Lower lobe of right lung (tissue), 2 donors: ENCODE results near the gene HECTD4. TPM values are rescaled to one million over a fixed set of nuclear protein-coding genes. Genes with fewer than 3 reads are reported as not detected.

Experiments used
- ATAC-seq, 2 donors: fragments of 200-7000 bp; cut with Tn5 transposase; one replicate each; pipeline ENCODE4 v1.9.1; 2020 to 2022; ENCODE audit warnings: mild to moderate bottlenecking in 2 of 2, moderate library complexity in 2 of 2
- DNase-seq: peaks from one replicate; pipeline ENCODE4 v3.0.0-alpha.2; 2020
- H3K27ac ChIP-seq: fragments of 200-600 bp; one replicate; pipeline ENCODE4 v1.8.0; 2022
- H3K27me3 ChIP-seq: fragments of 200-600 bp; one replicate; pipeline ENCODE4 v1.8.0; 2022; ENCODE audit warnings: low read depth
- H3K36me3 ChIP-seq: fragments of 200-600 bp; one replicate; pipeline ENCODE4 v1.8.0; 2022; ENCODE audit warnings: mild to moderate bottlenecking
- H3K4me1 ChIP-seq: fragments of 200-600 bp; one replicate; pipeline ENCODE4 v1.8.0; 2022
- H3K4me3 ChIP-seq: fragments of 200-600 bp; one replicate; pipeline ENCODE4 v1.8.0; 2022; ENCODE audit warnings: mild to moderate bottlenecking
- H3K9me3 ChIP-seq: fragments of 200-600 bp; one replicate; pipeline ENCODE4 v1.8.0; 2022
- CTCF ChIP-seq: fragments of 200-600 bp; IDR thresholded peaks from one replicate; pipeline ENCODE4 v1.8.0; 2022; ENCODE audit warnings: antibody characterized with exemption, mild to moderate bottlenecking
- intact Hi-C: fragments of 100-400 bp; cut with DNase I; formaldehyde crosslinking; loops from one replicate; pipeline ENCODE4 v1.11.0; 2022
- total RNA-seq: library from RNA; stranded (reverse); fragmentation: NEBNext Ultra II Directional; extraction: Animal tissue kit (Norgen Biotek cat#: 25700); gene quantifications from one replicate; pipeline ENCODE4 v1.2.1, GENCODE V29; 2021
- donor health status: DM: no; HTN: yes; CAD: no; lungs with severe emphysema.

HECTD4 gene
- total RNA-seq, 1 donor from 2014 or later = 54.8 TPM

- intact Hi-C loops = no loop called here
- no peak overlapping the region for H3K4me3 ChIP-seq
- no peaks in the 10 kb centered on the region for H3K9me3 ChIP-seq
- H3K4me1 ChIP-seq = no peaks in the 10 kb centered on the region
- DNase-seq = no peak
- no peaks in the 10 kb centered on the region for H3K27me3 ChIP-seq
- H3K36me3 ChIP-seq = peaks cover 88% of the 10 kb centered on the region
- no peak overlapping the region for H3K27ac ChIP-seq
- no peak for TF ChIP-seq CTCF
- ATAC-seq = no peak
Measured at GRCh38 chr12:112172556-112173324, 209.5 kb downstream of the HECTD4 start.

GRCh38 chr12:112170971-112171596 is 211.1 kb downstream of the HECTD4 start:
- DNase-seq = no peak

GRCh38 chr12:112170376-112170775 is 211.9 kb downstream of the HECTD4 start:
- Histone ChIP-seq H3K36me3 (peaks cover 68% of the 10 kb centered on the region), H3K4me1 (no peaks in the 10 kb centered on the region), H3K27ac (no peak overlapping the region), H3K27me3 (no peaks in the 10 kb centered on the region), H3K4me3 (no peak overlapping the region), H3K9me3 (no peaks in the 10 kb centered on the region)
- DNase-seq = no peak
- intact Hi-C loops = no loop called here
- ATAC-seq = peak; percentile 33 to 75
- TF ChIP-seq CTCF = peak; percentile 45

More at GRCh38 chr12:112170971-112171596, 211.1 kb downstream of the HECTD4 start:
- ATAC-seq = no peak
- TF ChIP-seq CTCF = no peak
- H3K27ac ChIP-seq = no peak overlapping the region
- no peaks in the 10 kb centered on the region for H3K4me1 ChIP-seq
- no peak overlapping the region for H3K4me3 ChIP-seq
- peaks cover 76% of the 10 kb centered on the region for H3K36me3 ChIP-seq
- H3K9me3 ChIP-seq = no peaks in the 10 kb centered on the region
- intact Hi-C loops = no loop called here
- H3K27me3 ChIP-seq = no peaks in the 10 kb centered on the region

- intact Hi-C loops = no loop called here
- TF ChIP-seq CTCF = no peak
- ATAC-seq = no peak
- Histone ChIP-seq H3K9me3 (no peaks in the 10 kb centered on the region), H3K36me3 (peaks cover 64% of the 10 kb centered on the region), H3K27me3 (no peaks in the 10 kb centered on the region), H3K4me3 (no peak overlapping the region), H3K27ac (no peak overlapping the region), H3K4me1 (no peaks in the 10 kb centered on the region)
- no peak for DNase-seq
Measured at GRCh38 chr12:112169966-112170365, 212.3 kb downstream of the HECTD4 start.

- DNase-seq (no peak), ATAC-seq (no peak)
- no peaks in the 10 kb centered on the region for H3K4me1 ChIP-seq
- no peak overlapping the region for H3K4me3 ChIP-seq
- H3K27ac ChIP-seq = no peak overlapping the region
- TF ChIP-seq CTCF = no peak
- peaks cover 58% of the 10 kb centered on the region for H3K36me3 ChIP-seq
- intact Hi-C loops = no loop called here
- H3K9me3 ChIP-seq = no peaks in the 10 kb centered on the region
- H3K27me3 ChIP-seq = no peaks in the 10 kb centered on the region
Measured at GRCh38 chr12:112169161-112169872, 212.9 kb downstream of the HECTD4 start.
